GM21367 (cell line): Measurements from ENCODE around the gene NMUR1.

ENCODE experiments used
- ATAC-seq: cut with Tn5 transposase; IDR thresholded peaks from one replicate; pipeline ENCODE4 v1.9.1; 2021; ENCODE audit not compliant: unreplicated experiment

Gene NMUR1

GRCh38 chr2:231490801-231491200, 39.4 kb downstream of the NMUR1 start:
- ATAC-seq: no peak

GRCh38 chr2:231489990-231490389, 40.3 kb downstream of the NMUR1 start:
- no peak for ATAC-seq

GRCh38 chr2:231488331-231488730, 41.9 kb downstream of the NMUR1 start:
- ATAC-seq: no peak

- no peak for ATAC-seq
Observed at GRCh38 chr2:231486851-231487596, 43.2 kb downstream of the NMUR1 start.

GRCh38 chr2:231483398-231484329, 46.6 kb downstream of the NMUR1 start:
- no peak for ATAC-seq

- no peak for ATAC-seq
Observed at GRCh38 chr2:231482806-231483391, 47.3 kb downstream of the NMUR1 start.

GRCh38 chr2:231480781-231481180, 49.5 kb downstream of the NMUR1 start:
- no peak for ATAC-seq

- ATAC-seq: no peak
Observed at GRCh38 chr2:231479455-231479854, 50.8 kb downstream of the NMUR1 start.

- ATAC-seq: no peak
Observed at GRCh38 chr2:231476920-231477319, 53.3 kb downstream of the NMUR1 start.

GRCh38 chr2:231475965-231476364, 54.3 kb downstream of the NMUR1 start:
- no peak for ATAC-seq
